HG02642 (cell line): ENCODE results near the gene FAM114A2.

ENCODE experiments used
- ATAC-seq: cut with Tn5 transposase; IDR thresholded peaks from one replicate; pipeline ENCODE4 v1.9.1; 2021; ENCODE audit warnings: mild to moderate bottlenecking; ENCODE audit not compliant: unreplicated experiment, poor library complexity

FAM114A2 gene

DNA sequence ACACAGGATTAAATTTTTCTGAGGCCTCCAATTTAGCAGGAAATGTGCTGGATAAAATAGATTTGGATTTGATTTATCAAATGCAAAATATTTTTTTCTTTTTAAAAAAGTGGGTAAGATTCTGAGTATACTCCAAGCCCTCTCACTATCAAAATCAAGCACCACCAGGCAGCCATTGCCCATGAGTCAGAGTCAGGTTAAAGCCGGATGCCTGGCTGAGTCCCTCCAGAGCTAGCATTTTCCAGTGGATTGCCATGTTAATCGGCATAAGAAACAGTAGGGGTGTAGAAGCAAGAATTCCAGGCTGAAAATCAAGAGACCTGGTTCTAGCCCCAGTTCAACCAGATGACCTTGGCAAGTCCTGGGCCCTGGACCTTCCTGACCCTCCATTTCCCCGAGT lies 85.3 kb downstream of the FAM114A2 start:
- ATAC-seq, result no peak

- no peak for ATAC-seq
Measured at GRCh38 chr5:153952893-153953292, 85.8 kb downstream of the FAM114A2 start.

DNA sequence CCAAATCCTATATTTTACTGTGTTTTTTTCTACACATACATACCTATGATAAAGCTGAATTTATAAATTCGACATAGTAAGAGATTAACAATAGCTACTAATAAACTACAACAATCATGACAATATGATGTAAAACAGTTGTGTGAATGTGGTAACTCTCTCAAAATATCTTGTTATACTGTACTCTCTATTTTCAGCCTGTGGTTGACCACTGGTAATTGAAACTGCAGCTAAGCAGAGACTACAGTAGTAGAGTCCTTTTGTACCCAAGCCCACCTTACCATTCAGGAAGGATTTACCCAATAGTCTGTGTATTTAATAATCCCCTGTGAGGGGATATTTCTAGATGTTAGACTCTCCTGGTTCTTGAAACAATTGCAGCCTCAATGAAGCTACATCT lies 86.7 kb downstream of the FAM114A2 start:
- no peak for ATAC-seq

DNA sequence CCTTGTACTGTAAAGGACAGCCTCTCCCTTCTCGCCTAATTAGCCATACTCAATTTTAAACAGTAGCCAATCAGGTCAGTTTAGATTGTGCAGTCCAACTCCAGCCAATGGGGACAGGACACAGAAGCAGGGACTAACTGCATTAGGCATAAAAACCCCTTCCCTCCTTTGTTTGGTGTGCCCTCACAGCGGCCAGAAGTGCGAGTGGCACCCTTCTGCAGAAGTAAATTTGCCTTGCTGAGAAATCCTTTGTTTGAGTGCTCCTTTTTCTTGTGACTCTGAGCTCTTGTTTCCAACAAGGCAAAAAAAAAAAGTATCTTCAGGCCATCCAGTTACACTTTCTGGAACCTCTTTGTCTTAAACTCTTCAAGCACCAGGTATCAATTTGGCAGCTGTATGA lies 97.4 kb downstream of the FAM114A2 start:
- ATAC-seq, result no peak
